ENCODE results near the gene ARCN1. TPM values are rescaled to one million over a fixed set of nuclear protein-coding genes. Genes with fewer than 3 reads are reported as not detected.

Gene ARCN1
- total and polyA plus RNA-seq, 9 of the 15 experiments (the other 6 are each of a cell fraction or from before 2014, with no cell fraction given): 30.0 to 224 (median 76.4) TPM

GRCh38 chr11:118572061-118572980 lies at the start of gene ARCN1 (continued):
- TF ChIP-seq, protein P1, sequence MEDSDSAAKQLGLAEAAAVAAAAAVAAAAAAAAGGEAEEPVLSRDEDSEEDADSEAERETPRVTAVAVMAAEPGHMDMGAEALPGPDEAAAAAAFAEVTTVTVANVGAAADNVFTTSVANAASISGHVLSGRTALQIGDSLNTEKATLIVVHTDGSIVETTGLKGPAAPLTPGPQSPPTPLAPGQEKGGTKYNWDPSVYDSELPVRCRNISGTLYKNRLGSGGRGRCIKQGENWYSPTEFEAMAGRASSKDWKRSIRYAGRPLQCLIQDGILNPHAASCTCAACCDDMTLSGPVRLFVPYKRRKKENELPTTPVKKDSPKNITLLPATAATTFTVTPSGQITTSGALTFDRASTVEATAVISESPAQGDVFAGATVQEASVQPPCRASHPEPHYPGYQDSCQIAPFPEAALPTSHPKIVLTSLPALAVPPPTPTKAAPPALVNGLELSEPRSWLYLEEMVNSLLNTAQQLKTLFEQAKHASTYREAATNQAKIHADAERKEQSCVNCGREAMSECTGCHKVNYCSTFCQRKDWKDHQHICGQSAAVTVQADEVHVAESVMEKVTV (CRISPR knock-in tag; IDR thresholded peaks at IDR 0.05): no peak
- TF ChIP-seq STAT5A (IDR thresholded peaks at IDR 0.05; ENCODE audit: borderline replicate concordance, low read length) (no peak), ATF2 (CRISPR knock-in tag; IDR thresholded peaks at IDR 0.05) (no peak), ZC3H11A (IDR thresholded peaks at IDR 0.05; ENCODE audit: low read depth, low read length) (no peak), ZNF23 (CRISPR knock-in tag; IDR thresholded peaks at IDR 0.05) (no peak), HSF4 (CRISPR knock-in tag; IDR thresholded peaks at IDR 0.05; ENCODE audit: borderline replicate concordance) (no peak), DIDO1 (tag; IDR thresholded peaks at IDR 0.05; ENCODE audit: low read depth) (no peak), CTBP1 (IDR thresholded peaks at IDR 0.05; ENCODE audit: borderline replicate concordance) (no peak), ZBTB34 (CRISPR knock-in tag; IDR thresholded peaks at IDR 0.05) (no peak), SMARCA5 (IDR thresholded peaks at IDR 0.05) (no peak), POU5F1 (IDR thresholded peaks at IDR 0.05; ENCODE audit: borderline replicate concordance, low read depth, low read length, partially characterized antibody) (no peak), GABPA (tag; conservative IDR thresholded peaks at IDR 0.05; ENCODE audit: low read depth) (peak; percentile 91), FOS (IDR thresholded peaks at IDR 0.05; ENCODE audit: extremely low read depth, insufficient read length) (no peak), U2AF1 (optimal IDR thresholded peaks at IDR 0.05; ENCODE audit: low read depth, low read length) (no peak), TSC22D4 (tag; IDR thresholded peaks at IDR 0.05) (no peak), ZBTB1 (CRISPR knock-in tag; IDR thresholded peaks at IDR 0.05; ENCODE audit: borderline replicate concordance, low read depth) (peak; percentile 73; the same call in 1 of the 2 replicates), ZNF124 (CRISPR knock-in tag; IDR thresholded peaks at IDR 0.05) (no peak), PTTG1 (tag; IDR thresholded peaks at IDR 0.05; ENCODE audit: low read depth) (no peak)
- TF ChIP-seq, protein P2, sequence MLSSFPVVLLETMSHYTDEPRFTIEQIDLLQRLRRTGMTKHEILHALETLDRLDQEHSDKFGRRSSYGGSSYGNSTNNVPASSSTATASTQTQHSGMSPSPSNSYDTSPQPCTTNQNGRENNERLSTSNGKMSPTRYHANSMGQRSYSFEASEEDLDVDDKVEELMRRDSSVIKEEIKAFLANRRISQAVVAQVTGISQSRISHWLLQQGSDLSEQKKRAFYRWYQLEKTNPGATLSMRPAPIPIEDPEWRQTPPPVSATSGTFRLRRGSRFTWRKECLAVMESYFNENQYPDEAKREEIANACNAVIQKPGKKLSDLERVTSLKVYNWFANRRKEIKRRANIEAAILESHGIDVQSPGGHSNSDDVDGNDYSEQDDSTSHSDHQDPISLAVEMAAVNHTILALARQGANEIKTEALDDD (IDR thresholded peaks at IDR 0.05): no peak
- TF ChIP-seq, protein P3, sequence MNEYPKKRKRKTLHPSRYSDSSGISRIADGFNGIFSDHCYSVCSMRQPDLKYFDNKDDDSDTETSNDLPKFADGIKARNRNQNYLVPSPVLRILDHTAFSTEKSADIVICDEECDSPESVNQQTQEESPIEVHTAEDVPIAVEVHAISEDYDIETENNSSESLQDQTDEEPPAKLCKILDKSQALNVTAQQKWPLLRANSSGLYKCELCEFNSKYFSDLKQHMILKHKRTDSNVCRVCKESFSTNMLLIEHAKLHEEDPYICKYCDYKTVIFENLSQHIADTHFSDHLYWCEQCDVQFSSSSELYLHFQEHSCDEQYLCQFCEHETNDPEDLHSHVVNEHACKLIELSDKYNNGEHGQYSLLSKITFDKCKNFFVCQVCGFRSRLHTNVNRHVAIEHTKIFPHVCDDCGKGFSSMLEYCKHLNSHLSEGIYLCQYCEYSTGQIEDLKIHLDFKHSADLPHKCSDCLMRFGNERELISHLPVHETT (CRISPR knock-in tag; conservative IDR thresholded peaks at IDR 0.05 in 1 of 2, IDR thresholded peaks at IDR 0.05 in 1 of 2): 0 out of 4 replicates have a peak, but pooled peaks of 1 of the 2 experiments have one; percentile 2

Measured in K562 (cell line).